ENCODE data around the gene CCDC63.

Gene CCDC63

DNA sequence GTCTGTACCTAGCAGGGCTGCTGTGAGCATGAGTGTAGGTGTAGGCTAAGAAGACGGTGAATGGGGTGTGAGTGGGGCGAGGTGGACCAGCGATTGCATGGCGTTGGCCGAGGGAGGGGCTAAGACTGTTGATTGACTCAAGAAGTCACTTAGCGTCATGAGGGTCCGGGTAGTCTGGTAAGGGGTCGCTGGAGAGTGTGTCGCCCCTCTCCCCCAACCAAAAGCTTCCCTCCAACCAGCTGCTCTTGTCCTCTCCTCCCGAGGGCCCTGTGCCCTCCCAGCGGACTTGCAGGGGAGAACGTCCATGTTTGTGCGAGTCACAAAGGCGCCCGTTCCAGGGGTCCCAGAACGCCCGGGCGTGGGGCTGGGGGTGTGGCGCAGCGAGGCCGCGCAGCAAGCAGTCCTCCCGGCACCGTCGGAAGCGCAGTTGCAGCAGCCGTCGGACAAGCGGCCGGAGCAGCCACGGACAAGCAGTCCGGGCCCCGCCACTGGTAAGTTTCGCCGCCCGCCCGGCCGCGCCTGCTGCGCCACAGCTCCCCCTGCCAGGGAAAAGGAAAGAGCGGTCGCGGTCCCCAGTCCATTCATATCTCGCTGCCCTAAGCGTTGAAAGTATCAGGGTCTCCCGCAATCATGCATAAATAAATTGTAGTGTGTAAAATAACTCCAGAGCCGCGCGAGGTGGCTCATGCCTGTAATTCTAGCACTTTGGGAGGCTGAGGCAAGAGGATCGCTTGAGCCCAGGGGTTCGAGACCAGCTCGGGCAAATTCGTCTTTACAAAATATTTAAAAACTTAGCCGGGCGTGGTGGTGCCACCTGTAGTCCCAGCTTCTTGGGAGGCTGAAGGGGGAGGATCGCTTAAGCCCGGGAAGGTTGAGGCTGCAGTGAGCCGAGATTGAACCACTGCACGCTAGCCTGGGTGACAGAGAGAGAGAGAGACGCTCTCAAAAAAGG, at the start of gene CCDC63:
TSS of gene CCDC63 (plus strand) at position 373 of the 952 bp plus-strand sequence. CDS start 5,968 bp downstream, outside the sequence.
- DNase-seq (ENCODE audit: low read depth) = no peak

DNA sequence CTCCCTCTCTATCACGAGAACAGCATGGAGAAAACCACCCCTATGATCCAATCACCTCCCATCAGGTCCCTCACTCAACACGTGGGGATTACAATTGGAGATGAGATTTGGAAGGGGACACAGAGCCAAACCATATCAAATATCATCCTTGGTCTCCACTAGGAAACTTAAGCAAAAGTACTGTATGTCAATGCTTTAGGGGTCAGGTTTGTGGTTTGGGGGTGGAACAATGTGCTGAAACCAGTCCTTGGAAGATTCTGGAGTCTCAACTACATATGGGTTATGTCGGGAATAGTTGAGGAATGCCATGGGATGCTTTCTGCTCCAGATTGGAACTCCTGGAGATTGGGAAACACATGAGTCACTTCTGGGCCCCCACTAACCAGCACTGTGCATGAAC, 48.3 kb upstream of the CCDC63 start:
- no peak for DNase-seq (ENCODE audit: low read depth)

DNA sequence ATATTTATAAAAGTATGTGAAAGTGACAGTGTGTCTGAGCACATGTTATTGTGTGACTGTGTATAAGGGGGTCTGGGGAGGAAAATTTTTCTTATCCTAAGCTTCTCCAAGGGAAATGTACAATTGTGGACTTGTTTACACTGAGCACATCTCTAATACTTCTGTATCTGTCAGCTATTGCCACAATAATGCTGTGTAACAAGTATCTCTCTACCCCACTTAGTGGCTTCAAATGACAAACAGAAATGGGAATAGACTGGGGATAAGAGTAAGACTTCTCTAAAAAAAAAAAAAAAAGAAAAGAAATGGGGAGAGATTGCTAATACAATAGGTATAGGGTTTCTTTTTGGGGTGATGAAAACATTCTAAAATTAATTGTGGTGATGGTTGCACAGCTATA, 44.3 kb upstream of the CCDC63 start:
- DNase-seq (ENCODE audit: low read depth) = no peak

DNA sequence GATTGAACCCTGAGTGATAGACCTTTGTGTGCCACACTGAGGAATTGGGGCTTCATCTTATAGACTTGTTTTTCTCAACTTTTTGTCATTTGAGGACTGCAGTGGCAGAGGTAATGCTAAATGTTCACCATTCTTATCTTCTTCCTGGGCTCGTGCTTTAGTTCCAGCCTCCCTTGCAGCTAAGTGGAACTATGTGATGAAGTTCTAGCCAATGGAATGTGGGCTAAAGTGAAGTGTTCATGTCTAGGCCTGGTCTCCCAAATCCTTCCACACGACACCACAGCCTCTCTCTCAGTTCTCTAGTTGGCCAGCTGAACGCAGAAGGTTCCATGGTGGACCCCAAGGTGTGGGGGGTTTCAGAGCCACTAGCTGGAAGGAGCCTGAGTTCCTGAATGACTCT, 42.4 kb upstream of the CCDC63 start:
- DNase-seq (ENCODE audit: low read depth) = no peak

DNA sequence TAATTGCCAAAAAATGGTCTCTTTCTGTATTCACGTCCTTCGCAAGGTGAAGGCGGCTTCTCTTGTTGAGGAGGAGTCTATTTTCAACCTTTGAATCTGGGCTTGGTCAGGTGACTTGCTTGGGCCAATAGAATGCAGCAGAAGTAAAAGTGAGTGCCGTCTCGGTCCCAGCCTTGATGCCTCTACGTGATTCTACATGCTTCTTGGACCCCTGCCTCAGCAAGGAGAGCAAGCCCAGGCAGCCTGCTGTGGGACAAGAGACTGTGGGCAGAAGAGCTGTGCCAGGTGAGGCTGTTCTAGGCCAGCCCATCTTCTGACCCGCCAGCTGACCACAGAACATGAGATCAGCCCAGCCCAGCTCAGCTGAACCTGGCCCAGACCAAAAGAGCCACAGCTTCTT, 39.1 kb upstream of the CCDC63 start:
- no peak for DNase-seq (ENCODE audit: low read depth)

DNA sequence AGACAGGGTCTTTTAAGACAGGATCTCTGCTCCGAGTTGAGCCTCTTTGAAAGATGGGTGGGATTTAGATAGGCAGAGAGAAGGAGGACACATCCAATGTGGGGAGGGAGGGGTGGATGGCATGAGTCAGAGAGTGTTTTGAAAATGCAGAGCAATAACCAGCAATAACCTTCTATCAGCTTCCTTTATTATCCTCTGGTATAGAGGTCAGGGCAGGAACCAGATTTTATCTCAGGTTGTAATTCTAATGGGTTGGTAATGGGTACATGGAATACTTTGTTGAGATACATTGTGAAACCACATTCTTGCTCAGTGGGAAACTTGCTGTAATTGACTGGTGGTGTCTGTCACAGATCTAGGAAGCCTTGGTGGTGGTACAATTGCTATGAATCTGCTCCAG, 37.6 kb upstream of the CCDC63 start:
- DNase-seq (ENCODE audit: low read depth) = no peak

DNA sequence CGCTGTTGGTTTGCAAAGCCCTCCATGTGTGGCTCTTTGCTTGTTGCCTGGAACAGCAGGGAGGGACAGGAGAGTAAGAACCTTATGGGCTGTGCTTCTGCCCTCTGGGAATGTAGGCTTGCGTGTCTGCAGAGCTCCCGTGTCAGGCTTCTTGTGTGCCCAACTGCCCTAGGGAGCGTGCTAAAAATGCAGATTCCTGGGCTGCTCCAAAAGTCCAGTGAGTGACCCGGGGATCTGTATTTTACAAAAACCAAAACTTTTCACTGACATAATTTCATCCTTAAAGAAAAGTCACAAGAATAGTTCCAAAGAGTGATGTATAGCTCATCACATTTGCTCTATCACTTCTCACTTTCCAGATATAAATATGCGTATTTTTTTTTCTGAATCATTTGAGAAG, 34.8 kb upstream of the CCDC63 start:
- DNase-seq (ENCODE audit: low read depth) = no peak

DNA sequence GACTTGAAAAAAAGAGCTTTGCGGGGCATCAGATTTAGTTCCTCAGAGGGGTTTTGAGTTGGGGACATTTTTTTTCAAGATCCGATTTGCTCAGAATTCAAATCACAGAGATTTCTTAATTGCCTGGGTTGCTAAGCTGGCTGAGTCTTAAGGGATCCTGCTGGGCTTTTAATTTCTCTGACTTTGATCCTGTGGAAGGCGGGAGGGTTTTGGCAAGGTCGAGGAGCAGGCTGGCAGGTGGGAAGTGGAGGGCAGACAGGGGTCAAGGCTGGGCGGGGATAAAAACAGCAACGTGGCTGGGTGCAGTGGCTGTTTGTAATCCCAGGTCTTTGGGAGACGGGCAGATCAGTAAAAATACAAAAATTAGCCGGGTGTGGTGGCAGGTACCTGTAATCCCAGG, 33.5 kb upstream of the CCDC63 start:
- DNase-seq (ENCODE audit: low read depth) = no peak

DNA sequence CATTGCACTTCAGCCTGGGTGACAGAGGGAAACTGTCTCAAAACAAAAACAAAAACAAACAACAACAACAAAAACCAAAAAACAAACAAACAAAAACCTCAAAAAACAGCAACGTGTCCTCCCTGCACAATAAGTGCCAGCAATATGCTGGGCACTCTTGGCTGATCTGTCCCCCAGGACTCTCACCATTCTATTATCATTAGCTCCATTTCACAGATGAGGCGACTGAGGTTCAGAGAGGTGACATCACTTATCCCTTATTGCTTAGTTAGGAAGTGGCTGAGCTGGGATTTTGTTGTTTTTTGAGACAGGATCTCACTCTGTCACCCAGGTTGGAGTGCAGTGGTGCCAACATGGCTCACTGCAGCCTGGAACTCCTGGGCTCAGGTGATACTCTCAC, 33.0 kb upstream of the CCDC63 start:
- DNase-seq (ENCODE audit: low read depth) = no peak

DNA sequence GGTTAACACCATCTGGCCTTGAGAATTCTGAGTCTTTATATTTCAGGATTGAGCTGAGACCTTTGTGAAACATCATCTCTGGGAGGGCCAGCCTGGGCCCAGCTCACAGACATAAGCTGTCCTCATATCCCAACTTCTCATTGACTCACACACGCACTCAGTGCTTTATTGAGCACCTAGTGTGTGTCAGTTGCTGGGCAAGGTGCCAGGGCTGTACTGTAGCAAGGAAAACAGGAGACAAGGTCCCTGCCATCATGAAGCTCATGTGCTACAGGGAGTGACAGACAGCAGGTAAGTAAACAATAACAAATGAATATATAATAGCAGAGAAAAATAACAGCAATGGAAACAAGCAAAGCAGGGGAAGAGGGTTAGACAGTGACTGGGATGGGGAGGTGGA, 30.5 kb upstream of the CCDC63 start:
- no peak for DNase-seq (ENCODE audit: low read depth)

DNA sequence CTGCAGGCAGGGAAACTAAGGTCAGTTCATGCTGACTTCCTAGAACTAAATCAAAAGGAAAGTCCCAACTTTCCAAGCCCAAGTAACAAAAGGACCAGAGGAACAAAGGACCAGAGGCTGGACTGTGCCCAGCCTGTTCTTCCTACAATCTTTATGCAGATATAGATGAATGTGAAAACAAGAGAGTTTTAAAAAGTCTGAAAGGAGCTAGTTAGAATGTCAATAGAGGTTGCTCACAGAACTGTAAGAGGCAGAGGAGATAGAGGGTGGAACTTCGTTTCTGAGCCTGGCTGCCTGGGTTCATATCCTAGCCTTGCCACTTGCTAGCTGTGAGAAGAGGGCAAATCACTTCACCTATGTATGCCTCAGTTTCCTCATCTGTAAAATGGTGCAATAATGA, 30.0 kb upstream of the CCDC63 start:
- DNase-seq (ENCODE audit: low read depth) = no peak

DNA sequence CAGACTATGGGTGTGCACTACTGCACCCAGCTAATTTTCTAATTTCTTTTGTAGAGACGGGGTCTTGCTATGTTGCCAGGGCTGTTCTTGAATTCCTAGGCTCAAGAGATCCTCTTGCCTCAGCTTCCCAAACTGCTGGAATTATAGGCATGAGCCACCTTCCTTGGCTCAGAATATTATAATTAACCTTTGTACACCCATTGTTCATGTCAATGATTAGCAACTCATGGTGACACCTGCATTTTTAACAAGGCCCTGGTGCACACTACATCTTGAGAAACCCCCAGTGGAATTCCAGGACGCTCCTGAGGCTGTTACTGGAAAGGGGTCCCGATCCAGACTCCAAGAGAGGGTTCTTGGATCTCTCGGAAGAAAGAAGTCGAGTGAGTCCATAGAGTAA, 28.3 kb upstream of the CCDC63 start:
- no peak for DNase-seq (ENCODE audit: low read depth)

DNA sequence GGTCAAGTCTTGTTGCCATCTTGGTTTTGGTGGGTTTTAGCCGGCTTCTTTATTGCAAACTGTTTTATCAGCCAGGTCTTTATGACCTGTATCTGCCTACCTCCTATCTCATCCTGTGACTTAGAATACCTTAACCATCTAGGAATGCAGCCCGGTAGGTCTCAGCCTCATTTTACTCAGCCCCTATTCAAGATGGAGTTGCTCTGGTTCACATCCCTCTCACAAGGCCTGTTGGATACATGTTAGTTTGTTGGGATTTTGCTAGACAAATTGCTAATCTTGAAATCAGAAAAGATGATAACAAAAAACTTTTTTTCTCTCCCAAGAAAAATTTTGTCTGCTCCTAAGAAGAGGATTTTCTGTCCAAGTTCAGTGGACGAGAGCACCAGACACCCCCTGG, 27.6 kb upstream of the CCDC63 start:
- no peak for DNase-seq (ENCODE audit: low read depth)

DNA sequence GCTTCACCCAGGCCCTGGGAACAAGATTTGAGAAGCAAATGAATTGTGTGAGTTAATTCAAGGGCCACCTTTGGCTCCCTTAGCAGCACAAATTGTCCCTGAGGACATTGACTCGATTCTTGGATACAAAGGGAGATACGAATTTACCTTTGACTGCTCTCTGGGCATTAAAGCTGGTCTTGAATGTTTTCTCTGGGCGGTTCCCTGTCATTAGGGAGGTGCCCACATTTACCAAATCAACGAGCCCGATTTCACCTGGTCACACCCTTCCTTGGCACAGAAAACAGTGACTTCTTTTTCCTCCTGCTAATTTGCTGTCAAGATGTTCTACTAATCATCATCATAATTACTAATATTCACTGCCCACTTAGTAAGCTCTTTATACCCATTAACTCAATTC, 27.1 kb upstream of the CCDC63 start:
- no peak for DNase-seq (ENCODE audit: low read depth)

DNA sequence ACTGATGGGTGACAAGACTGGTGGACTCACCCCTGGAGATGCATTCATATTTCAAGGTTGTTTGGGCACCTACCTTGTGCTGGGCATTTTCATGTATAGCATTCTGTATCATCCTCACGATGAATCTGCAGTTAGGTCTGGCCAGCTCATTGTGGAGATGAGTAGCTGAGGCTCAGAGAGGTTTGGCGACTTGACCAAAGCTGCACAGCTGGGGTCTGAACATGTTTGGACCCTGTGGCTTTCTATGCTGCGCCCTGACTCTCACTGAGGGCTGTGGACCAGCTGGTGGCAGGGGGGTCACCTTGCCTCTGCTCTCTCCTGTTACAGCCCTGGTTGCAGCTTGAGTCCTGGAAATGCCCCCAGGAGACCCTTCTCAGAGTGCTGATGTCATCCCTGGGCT, 24.9 kb upstream of the CCDC63 start:
- no peak for DNase-seq (ENCODE audit: low read depth)

DNA sequence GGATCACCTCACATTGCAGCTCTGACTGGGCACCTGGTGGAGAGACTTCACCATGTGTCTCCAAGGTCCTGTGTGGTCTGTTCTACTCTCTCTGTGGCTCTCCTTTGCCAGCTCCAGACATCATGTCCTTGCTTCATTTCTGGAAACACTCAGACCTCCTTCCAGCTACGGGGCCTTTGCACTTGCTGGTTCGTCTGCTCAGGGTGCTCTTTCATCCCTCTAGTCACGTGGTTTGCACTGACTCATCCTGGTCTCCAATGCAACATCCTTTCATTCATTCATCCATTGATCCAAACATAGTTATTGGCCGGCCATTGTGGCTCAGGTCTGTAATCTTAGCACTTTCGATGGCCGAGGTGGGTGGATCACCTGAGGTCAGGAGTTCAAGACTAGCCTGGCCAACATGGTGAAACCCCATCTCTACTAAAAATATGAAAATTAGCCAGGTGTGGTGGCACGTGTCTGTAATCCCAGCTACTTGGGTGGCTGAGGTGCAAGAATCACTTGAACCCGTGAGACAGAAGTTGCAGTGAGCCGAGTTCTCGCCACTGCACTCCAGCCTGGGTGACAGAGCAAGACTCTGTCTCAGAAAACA, 23.9 kb upstream of the CCDC63 start:
- DNase-seq (ENCODE audit: low read depth) = no peak

DNA sequence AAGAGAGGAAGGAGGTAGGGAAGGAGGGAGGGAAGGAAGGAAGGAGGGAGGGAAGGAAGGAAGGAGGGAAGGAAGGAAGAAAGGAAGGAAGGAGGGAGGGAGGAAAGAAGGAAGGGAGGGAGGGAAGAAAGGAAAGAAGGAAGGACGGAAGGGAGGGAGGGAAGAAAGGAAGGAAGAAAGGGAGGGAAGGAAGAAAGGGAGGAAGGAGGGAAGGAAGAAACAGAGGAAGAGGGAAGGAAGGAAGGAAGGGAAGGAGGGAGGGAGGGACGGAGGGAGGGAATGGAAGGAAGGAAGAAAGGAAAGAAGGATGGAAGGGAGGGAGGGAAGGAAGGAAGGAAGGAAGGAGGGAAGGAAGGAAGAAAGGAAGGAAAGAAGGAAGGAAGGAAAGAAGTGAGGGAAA, 22.4 kb upstream of the CCDC63 start:
- no peak for DNase-seq (ENCODE audit: low read depth)

DNA sequence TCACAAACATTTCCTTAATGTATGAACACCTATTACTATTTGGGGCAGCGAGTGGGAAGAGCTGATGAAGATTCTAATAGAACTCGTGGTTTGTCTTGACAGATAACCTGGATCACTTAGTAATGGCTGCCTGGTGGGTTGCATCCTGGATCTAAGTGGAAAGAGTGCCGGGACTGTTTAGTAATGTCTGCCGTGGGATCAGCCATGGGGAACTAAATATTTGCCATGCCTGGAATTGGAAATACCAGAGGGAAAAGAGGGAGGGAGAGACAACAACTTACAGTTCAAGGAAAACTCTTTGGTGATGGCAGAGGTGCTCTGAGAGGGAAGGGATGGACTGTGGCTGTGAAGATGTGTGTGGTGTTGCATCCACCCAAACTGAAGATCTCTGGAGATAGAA, 21.3 kb upstream of the CCDC63 start:
- DNase-seq (ENCODE audit: low read depth) = no peak

DNA sequence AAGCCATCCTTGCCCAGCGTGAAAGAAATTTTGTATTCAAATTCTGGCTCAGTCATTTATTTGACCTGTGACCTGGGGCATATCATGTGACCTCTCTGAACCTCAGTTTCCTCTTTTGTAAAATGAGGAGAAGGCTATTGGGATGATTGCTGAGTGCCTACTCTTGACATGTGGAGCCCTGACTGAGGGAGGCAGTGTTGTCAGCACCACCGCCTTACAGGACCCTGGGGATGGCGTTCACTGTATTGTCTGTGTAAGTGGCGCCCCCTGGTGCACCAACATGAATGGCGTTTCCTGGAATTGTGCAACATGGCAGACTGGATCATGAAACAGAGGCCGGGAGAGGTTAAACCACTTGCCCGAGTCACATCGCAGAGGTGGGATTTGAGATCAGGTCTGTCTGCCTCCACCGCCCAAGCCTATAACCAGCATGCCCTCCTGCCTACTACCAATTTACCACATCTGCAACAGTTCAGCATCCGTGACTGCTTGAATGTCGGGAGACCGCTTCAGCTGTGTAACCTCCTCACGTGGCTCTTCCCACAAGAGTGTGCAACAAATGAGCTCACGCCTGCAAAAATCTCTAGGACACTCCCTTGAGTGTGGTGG, 20.1 kb upstream of the CCDC63 start:
- peak; percentile 69 for DNase-seq (ENCODE audit: low read depth)

DNA sequence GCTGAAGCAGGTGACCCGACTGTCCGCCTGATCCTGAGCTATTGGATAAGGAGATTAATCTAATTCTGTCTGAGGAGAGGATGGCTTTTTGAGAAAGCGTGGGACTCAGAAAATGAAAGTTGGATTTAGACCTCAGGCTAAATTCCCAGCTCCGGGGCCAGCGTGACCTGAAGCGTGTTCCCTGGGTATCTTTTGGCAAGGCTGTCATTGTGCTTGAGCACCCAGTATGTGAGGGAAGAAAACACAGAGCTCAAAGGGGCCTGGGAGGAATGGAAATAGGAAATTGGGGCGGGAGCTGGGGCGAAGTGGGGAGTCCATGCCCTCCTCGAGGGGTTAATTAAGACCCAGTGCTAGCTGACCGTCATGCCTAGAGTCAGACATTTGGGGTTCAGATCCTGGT, 17.5 kb upstream of the CCDC63 start:
- no peak for DNase-seq (ENCODE audit: low read depth)

DNA sequence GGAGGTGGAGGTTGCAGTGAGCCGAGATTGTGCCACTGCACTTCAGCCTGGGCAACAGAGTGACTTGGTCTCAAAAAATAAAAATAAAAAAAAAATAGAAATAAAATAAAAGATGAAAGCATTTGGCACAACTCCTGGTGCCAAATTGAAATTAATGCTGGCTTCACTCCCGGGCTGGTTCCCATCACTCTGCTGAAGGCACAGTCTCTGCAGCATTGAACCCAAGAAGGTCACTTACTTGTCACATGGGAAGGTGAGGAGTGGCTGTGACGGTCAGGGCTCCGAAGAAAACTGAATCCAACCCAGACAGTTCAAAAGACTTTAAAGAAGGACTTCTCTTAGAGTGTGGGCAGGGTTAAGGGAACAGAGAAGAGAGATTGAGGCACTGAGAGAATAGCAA, 10.5 kb upstream of the CCDC63 start:
- DNase-seq (ENCODE audit: low read depth) = no peak

DNA sequence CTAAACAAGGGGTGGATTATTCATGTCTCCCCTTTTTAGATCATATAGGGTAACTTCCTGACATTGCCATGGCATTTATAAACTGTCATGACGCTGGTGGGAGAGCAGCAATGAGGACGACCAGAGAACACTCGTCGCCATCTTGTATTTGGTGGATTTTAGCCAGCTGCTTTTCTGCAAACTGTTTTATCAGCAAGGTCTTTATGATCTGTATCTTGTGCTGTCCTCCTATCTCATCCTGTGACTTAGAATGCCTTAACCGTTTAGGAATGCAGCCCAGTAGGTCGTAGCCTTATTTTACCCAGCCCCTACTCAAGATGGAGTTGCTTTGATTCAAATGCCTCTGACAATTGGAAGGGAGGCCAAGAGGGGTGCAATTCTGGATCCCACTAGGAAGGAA, 5.8 kb upstream of the CCDC63 start:
- no peak for DNase-seq (ENCODE audit: low read depth)

DNA sequence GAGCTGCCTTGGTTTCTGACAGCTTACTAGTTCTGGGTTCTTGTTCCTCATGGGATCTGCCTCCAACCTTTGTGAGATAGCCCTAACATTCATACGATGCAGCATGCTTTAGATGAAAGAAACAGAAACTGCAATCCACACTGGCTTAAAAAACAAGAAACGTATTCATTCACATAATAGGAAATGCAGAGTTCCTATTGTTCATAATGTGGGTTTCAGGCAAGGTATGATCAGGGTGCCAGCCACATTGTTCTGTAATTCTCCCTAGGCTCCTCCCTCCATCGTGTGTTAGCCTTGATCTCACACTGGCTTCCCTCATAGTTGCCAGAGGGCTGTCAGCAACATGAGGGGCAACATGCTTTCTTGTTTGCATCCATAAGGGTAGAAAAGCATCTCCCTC, 2.7 kb upstream of the CCDC63 start:
- no peak for DNase-seq (ENCODE audit: low read depth)

Measured in HS-27A (cell line).